SJCRH30 (cell line): Measurements from ENCODE around the gene MAT2A. TPM values are rescaled to one million over a fixed set of nuclear protein-coding genes. Genes with fewer than 3 reads are reported as not detected.
"Not testable (repeated sequence)": the region's sequence is repeated elsewhere in the genome, so short reads cannot be mapped to it uniquely, and the experiment has no call there.

ENCODE experiments used
- DNase-seq, 2 experiments: peaks; one replicate each; pipeline ENCODE4 v3.0.0-alpha.2; 2015 to 2020
- H3K27ac ChIP-seq: fragments of 250-450 bp; sonication (Bioruptor Pico); 2 replicates; pipeline ENCODE4 v1.5.1; 2020; ENCODE audit warnings: mild to moderate bottlenecking, moderate library complexity
- H3K27me3 ChIP-seq: fragments of 250-450 bp; sonication (Bioruptor Pico); 2 replicates; pipeline ENCODE4 v1.5.1; 2020; ENCODE audit warnings: mild to moderate bottlenecking, moderate library complexity
- H3K36me3 ChIP-seq: fragments of 250-450 bp; sonication (Bioruptor Pico); 2 replicates; pipeline ENCODE4 v1.5.1; 2020; ENCODE audit warnings: mild to moderate bottlenecking, moderate library complexity
- H3K4me1 ChIP-seq: fragments of 250-450 bp; sonication (Bioruptor Pico); 2 replicates; pipeline ENCODE4 v1.5.1; 2020; ENCODE audit warnings: mild to moderate bottlenecking, moderate library complexity
- H3K4me3 ChIP-seq: fragments of 250-450 bp; sonication (Bioruptor Pico); 2 replicates; pipeline ENCODE4 v1.5.1; 2020; ENCODE audit warnings: mild to moderate bottlenecking, moderate library complexity
- H3K9me3 ChIP-seq: fragments of 250-450 bp; sonication (Bioruptor Pico); replicated peaks from 2 replicates; pipeline ENCODE4 v1.5.1; 2020; ENCODE audit warnings: mild to moderate bottlenecking, moderate library complexity
- total RNA-seq: library from RNA; depleted of rRNA; stranded (reverse); fragments of >200 nt; shearing (Covaris generic); gene quantifications from 2 replicates; pipeline ENCODE4 v1.2.3, GENCODE V29; 2014; rRNA removed

The MAT2A gene
- total RNA-seq, 1 experiment from 2014 or later: 291 TPM

- DNase-seq: no peak
- Histone ChIP-seq H3K36me3 (no peaks in the 10 kb centered on the region), H3K4me1 (peaks cover 42% of the 10 kb centered on the region), H3K4me3 (no peak overlapping the region), H3K27me3 (no peaks in the 10 kb centered on the region), H3K27ac (no peak overlapping the region), H3K9me3 (no peaks in the 10 kb centered on the region)
Measured at GRCh38 chr2:85589181-85589580, 50.2 kb downstream of the MAT2A start.

- H3K27ac ChIP-seq: peak overlapping the region; percentile 29
- H3K4me3 ChIP-seq: no peak overlapping the region
- peaks cover 38% of the 10 kb centered on the region for H3K4me1 ChIP-seq
- peak; percentile 49 to 55 for DNase-seq
- H3K36me3 ChIP-seq: no peaks in the 10 kb centered on the region
- H3K27me3 ChIP-seq: no peaks in the 10 kb centered on the region
- H3K9me3 ChIP-seq: no peaks in the 10 kb centered on the region
Measured at GRCh38 chr2:85589982-85590791, 51.2 kb downstream of the MAT2A start.

- Histone ChIP-seq H3K9me3 (no peaks in the 10 kb centered on the region), H3K4me3 (no peak overlapping the region), H3K27me3 (no peaks in the 10 kb centered on the region), H3K4me1 (peaks cover 30% of the 10 kb centered on the region), H3K27ac (peak overlapping the region; percentile 29), H3K36me3 (no peaks in the 10 kb centered on the region)
- no peak for DNase-seq
Measured at GRCh38 chr2:85590950-85591349, 52.0 kb downstream of the MAT2A start.

- H3K36me3 ChIP-seq: no peaks in the 10 kb centered on the region
- no peaks in the 10 kb centered on the region for H3K27me3 ChIP-seq
- peaks cover 29% of the 10 kb centered on the region for H3K4me1 ChIP-seq
- no peak overlapping the region for H3K27ac ChIP-seq
- no peak overlapping the region for H3K4me3 ChIP-seq
- no peak for DNase-seq
- no peaks in the 10 kb centered on the region for H3K9me3 ChIP-seq
Measured at GRCh38 chr2:85591563-85591962, 52.6 kb downstream of the MAT2A start.

- not testable (repeated sequence) for H3K4me3 ChIP-seq, H3K27me3 ChIP-seq, H3K36me3 ChIP-seq, H3K9me3 ChIP-seq, H3K27ac ChIP-seq, DNase-seq
- H3K4me1 ChIP-seq: peaks cover 29% of the 10 kb centered on the region
Measured at GRCh38 chr2:85592299-85592698, 53.3 kb downstream of the MAT2A start.

- Histone ChIP-seq H3K36me3 (no peaks in the 10 kb centered on the region; the same call in 1 of the 2 replicates), H3K27ac (no peak overlapping the region), H3K27me3 (no peaks in the 10 kb centered on the region), H3K4me1 (peaks cover 26% of the 10 kb centered on the region), H3K4me3 (no peak overlapping the region), H3K9me3 (no peaks in the 10 kb centered on the region)
- DNase-seq: no peak
Measured at GRCh38 chr2:85593023-85593422, 54.1 kb downstream of the MAT2A start.

Other genes starting within 250 kb of the MAT2A start
- gene TGOLN2, start 211.2 kb upstream of the MAT2A start, total RNA-seq: 73.5 and 80.3 TPM in 2 replicates
- gene RETSAT, start 184.6 kb upstream of the MAT2A start, total RNA-seq: 9.3 and 11.0 TPM in 2 replicates
- gene ELMOD3, start 184.4 kb upstream of the MAT2A start, total RNA-seq: 17.2 and 19.3 TPM in 2 replicates
- 0.43 and 1.1 TPM in 2 replicates for gene CAPG, start 128.8 kb upstream of the MAT2A start, total RNA-seq
- gene SH2D6, start 120.5 kb upstream of the MAT2A start, total RNA-seq: 0.25 and 0.77 TPM in 2 replicates
- gene GGCX, start 22.3 kb downstream of the MAT2A start, total RNA-seq: 37.0 and 38.9 TPM in 2 replicates
- gene VAMP8, start 38.4 kb downstream of the MAT2A start, total RNA-seq: 51.3 and 54.7 TPM in 2 replicates
- gene VAMP5, start 45.3 kb downstream of the MAT2A start, total RNA-seq: not detected in 2 replicates
- 91.1 and 111 TPM in 2 replicates for gene RNF181, start 56.6 kb downstream of the MAT2A start, total RNA-seq
- 5.4 and 5.6 TPM in 2 replicates for gene TMEM150A, start 63.5 kb downstream of the MAT2A start, total RNA-seq
- gene C2orf68, start 72.9 kb downstream of the MAT2A start, total RNA-seq: 53.6 and 57.9 TPM in 2 replicates
- 120 and 126 TPM in 2 replicates for gene USP39, start 77.0 kb downstream of the MAT2A start, total RNA-seq
- gene SFTPB, start 129.0 kb downstream of the MAT2A start, total RNA-seq: not detected in 2 replicates
- not detected in 2 replicates for gene GNLY, start 155.2 kb downstream of the MAT2A start, total RNA-seq
- 98.9 and 107 TPM in 2 replicates for gene ATOH8, start 214.8 kb downstream of the MAT2A start, total RNA-seq